OCI-LY3 (cell line): Measurements from ENCODE around the gene VN1R5.

Experiments used
- CTCF ChIP-seq: fragments of 200-600, 300-600 bp; sonication (generic); IDR thresholded peaks from 2 replicates; pipeline ENCODE4 v1.5.1; 2014; ENCODE audit warnings: antibody characterized with exemption, low read length, low read depth
- EZH2phosphoT487 ChIP-seq: fragments of 200-600 bp; shearing (Covaris generic); IDR thresholded peaks from 2 replicates; pipeline ENCODE4 v1.6.1; 2018; ENCODE audit warnings: antibody characterized with exemption, mixed run types, low read depth

- TF ChIP-seq CTCF (no peak), EZH2phosphoT487 (no peak)
Measured at GRCh38 chr1:247298124-247298481, 42.2 kb downstream of the VN1R5 start.
